IMR-90 (cell line): ENCODE measurements around the gene STK25. TPM values are rescaled to one million over a fixed set of nuclear protein-coding genes. Genes with fewer than 3 reads are reported as not detected.

Experiments used
- CEBPB ChIP-seq: IDR thresholded peaks from 2 replicates; pipeline ENCODE4 v1.6.1; 2012; ENCODE audit warnings: low read depth, low read length, improper control_type of control experiment
- ELK1 ChIP-seq: fragments of 150-350 bp; IDR thresholded peaks from 2 replicates; pipeline ENCODE4 v1.6.1; 2016; ENCODE audit warnings: low read depth, mild to moderate bottlenecking, low read length, moderate library complexity, borderline replicate concordance
- MAZ ChIP-seq: IDR thresholded peaks from 2 replicates; pipeline ENCODE4 v1.6.1; 2012; ENCODE audit warnings: low read depth, mild to moderate bottlenecking, low read length, improper control_type of control experiment, moderate library complexity, borderline replicate concordance
- SMC3 ChIP-seq: fragments of 150-350 bp; IDR thresholded peaks from 2 replicates; pipeline ENCODE4 v1.6.1; 2016; ENCODE audit warnings: low read depth, mild to moderate bottlenecking, antibody characterized with exemption, low read length, moderate library complexity
- polyA plus RNA-seq, 3 experiments: library from polyadenylated mRNA; depleted of rRNA; stranded (reverse); fragments of >200 nt; gene quantifications; 2 replicates each; pipeline ENCODE4 v1.2.3, GENCODE V29; 2012; ENCODE audit warnings: low replicate concordance in 1 of 3
- total RNA-seq: library from RNA; depleted of rRNA; stranded (reverse); fragments of >200 nt; gene quantifications from 2 replicates; pipeline ENCODE4 v1.2.3, GENCODE V29; 2012

Gene STK25
- total and polyA plus RNA-seq, 2 of the 4 experiments (the other 2 are of a cell fraction), result 258 to 392 TPM

GRCh38 chr2:241498115-241499070, 10.0 kb downstream of the STK25 start (continued):
- TF ChIP-seq CEBPB, result no peak
- TF ChIP-seq MAZ, result no peak
- no peak for TF ChIP-seq ELK1
- no peak for TF ChIP-seq SMC3
